ENCODE measurements around the gene SEC14L3.

GRCh38 chr22:30439226-30439625 is 32.6 kb downstream of the SEC14L3 start:
- TF ChIP-seq ZNF740 (CRISPR knock-in tag; IDR thresholded peaks at IDR 0.05) (no peak), CTCF (CRISPR knock-in tag; IDR thresholded peaks at IDR 0.05) (no peak), USF2 (IDR thresholded peaks at IDR 0.05; ENCODE audit: low read depth, low read length) (no peak), USF2 (CRISPR knock-in tag; IDR thresholded peaks at IDR 0.05; ENCODE audit: borderline replicate concordance) (no peak), RXRA (CRISPR knock-in tag; IDR thresholded peaks at IDR 0.05) (no peak), FOXK1 (CRISPR knock-in tag; IDR thresholded peaks at IDR 0.05; ENCODE audit: borderline replicate concordance, low read depth) (no peak), SETDB1 (CRISPR knock-in tag; IDR thresholded peaks at IDR 0.05; ENCODE audit: borderline replicate concordance) (no peak), ZNF263 (CRISPR knock-in tag; IDR thresholded peaks at IDR 0.05) (no peak), ZHX2 (IDR thresholded peaks at IDR 0.05; ENCODE audit: low read depth) (no peak), ZHX2 (CRISPR knock-in tag; IDR thresholded peaks at IDR 0.05; ENCODE audit: borderline replicate concordance) (no peak), STAG1 (CRISPR knock-in tag; IDR thresholded peaks at IDR 0.05) (no peak)

Measured in HepG2 (cell line).